Stimulated activated naive B cell treated with anti-CD40 and anti-IgM and Interleukin-4, amounts not matched to agents 10 μg/mL and 1 μg/mL and 100 μg/mL, for 72 hours (primary cell): ENCODE results near the gene MYPN.

ENCODE experiments used
- ATAC-seq, 2 donors: fragments of 150-1000 bp; cut with Tn5 transposase; replicated peaks; 2 replicates each; pipeline ENCODE4 v1.10.0; 2021; ENCODE audit warnings: moderate library complexity in 1 of 2
- DNase-seq: peaks from one replicate; pipeline ENCODE4 v3.0.0; 2021
- H3K27ac Mint-ChIP-seq: one replicate; pipeline ENCODE4 v1.8.0; 2022; ENCODE audit warnings: mild to moderate bottlenecking, mixed read lengths
- H3K27me3 Mint-ChIP-seq, 2 donors: one replicate each; pipeline ENCODE4 v1.8.0; 2022; ENCODE audit warnings: mixed read lengths in 2 of 2
- H3K36me3 Mint-ChIP-seq, 2 donors: one replicate each; pipeline ENCODE4 v1.8.0; 2022; ENCODE audit warnings: mixed read lengths in 2 of 2, mild to moderate bottlenecking in 1 of 2
- H3K4me1 Mint-ChIP-seq, 2 donors: one replicate each; pipeline ENCODE4 v1.8.0; 2022; ENCODE audit warnings: mixed read lengths in 2 of 2, mild to moderate bottlenecking in 1 of 2
- H3K4me3 Mint-ChIP-seq, 2 donors: one replicate each; pipeline ENCODE4 v1.8.0; 2022; ENCODE audit warnings: mild to moderate bottlenecking in 2 of 2, mixed read lengths in 2 of 2, moderate library complexity in 1 of 2
- H3K9me3 Mint-ChIP-seq, 2 donors: one replicate each; pipeline ENCODE4 v1.8.0; 2022; ENCODE audit warnings: mixed read lengths in 2 of 2, mild to moderate bottlenecking in 1 of 2

Gene MYPN

DNA sequence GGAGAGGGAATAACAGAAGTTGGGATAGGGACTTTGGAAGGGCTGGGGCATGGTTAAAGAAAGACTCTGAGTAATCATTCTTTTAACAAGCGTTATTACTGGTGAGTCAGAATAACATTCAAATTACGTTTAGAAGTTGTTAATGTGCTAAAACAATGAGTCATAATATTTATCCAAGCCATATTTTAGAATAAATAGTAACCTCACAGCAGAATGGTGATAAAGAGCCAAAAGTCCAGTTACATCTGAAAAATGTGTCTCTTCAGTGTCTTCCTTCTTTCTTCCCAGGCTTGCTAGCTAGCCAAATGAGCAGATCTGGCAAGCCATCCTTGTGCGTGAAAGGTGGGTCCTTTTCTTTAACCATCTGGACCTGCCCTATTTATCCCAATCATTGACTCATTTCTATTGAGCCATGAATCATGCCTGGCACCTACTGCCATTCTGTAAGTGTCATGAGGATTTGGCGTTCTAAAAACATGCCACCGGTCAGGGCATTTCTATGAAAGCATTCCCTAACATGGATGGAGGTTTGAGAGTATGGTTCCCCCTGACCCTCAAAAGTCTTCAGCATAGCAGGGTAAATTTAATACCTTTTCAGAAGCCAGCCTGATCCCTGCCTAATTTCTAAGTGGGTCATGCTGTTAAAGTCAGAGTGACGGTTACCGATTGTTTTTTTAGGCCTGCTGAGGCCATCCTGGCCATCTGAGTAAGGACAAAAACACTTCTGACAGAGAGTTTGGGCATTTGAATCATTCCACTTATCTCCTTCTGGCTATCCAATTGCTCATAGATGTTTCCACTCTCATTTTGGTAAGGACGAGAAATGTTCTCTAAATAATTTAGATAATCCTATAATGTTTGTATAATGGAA is 26.9 kb downstream of the MYPN start:
- peaks cover 7 to 21% of the 10 kb centered on the region in 2 donors for H3K27me3 Mint-ChIP-seq
- H3K36me3 Mint-ChIP-seq = no peaks in the 10 kb centered on the region
- no peak overlapping the region for H3K27ac Mint-ChIP-seq
- H3K4me3 Mint-ChIP-seq = no peak overlapping the region
- H3K4me1 Mint-ChIP-seq = no peaks in the 10 kb centered on the region
- DNase-seq = no peak
- ATAC-seq = no peak
- H3K9me3 Mint-ChIP-seq = no peaks in the 10 kb centered on the region

- Mint-ChIP-seq H3K27ac (no peak overlapping the region), H3K4me3 (no peak overlapping the region), H3K9me3 (no peaks in the 10 kb centered on the region), H3K4me1 (no peaks in the 10 kb centered on the region), H3K27me3 (peaks cover 7 to 21% of the 10 kb centered on the region in 2 donors), H3K36me3 (no peaks in the 10 kb centered on the region)
- ATAC-seq (no peak), DNase-seq (no peak)
These were observed 27.9 kb downstream of the MYPN start for GRCh38 chr10:68137171-68137570.

- Mint-ChIP-seq H3K27me3 (peaks cover 7 to 14% of the 10 kb centered on the region in 2 donors), H3K4me1 (no peaks in the 10 kb centered on the region), H3K4me3 (no peak overlapping the region), H3K9me3 (no peaks in the 10 kb centered on the region), H3K27ac (no peak overlapping the region), H3K36me3 (no peaks in the 10 kb centered on the region)
- DNase-seq = no peak
- ATAC-seq = no peak
These were observed 29.2 kb downstream of the MYPN start for GRCh38 chr10:68138526-68138925.

DNA sequence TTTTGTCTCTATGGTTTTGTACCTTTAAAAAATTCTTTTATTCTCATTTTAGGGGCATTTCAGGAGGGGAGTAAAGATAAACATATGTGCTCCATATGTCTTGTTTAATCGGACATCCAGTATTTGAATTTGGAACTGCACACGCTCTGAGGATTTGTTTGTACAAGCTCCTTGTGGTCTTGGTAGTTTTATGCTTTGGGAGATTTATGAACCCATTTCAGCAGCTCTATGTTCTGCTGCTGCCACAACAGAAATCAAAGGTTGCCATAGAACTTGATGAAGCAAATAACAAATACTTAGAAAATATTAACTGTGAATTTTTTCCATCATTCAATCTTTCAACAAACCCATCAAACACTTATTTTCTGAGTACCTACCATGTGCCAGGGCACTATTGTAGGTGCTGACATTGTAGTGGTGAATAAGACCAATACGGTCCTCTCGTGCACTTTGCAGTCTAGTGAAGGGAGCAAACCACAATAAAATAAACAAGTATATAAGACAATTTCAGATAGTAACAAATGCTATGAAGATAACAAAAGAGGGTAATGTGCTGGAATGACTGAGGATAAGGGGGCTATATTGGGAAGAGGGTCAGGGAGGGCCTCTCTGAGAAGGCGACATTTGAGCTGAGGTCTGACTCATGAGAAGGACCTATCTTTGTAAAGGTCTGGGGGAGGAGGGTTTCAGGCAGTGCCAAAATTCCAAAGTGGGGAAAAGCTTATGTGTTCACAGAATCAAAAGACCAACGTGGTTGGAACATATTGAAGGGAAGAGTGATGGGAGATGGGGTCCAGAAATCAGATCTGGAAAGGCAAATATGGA is 30.4 kb downstream of the MYPN start:
- no peak overlapping the region for H3K4me3 Mint-ChIP-seq
- no peaks in the 10 kb centered on the region for H3K9me3 Mint-ChIP-seq
- H3K4me1 Mint-ChIP-seq = no peaks in the 10 kb centered on the region
- no peaks in the 10 kb centered on the region for H3K36me3 Mint-ChIP-seq
- H3K27me3 Mint-ChIP-seq = peaks cover 7 to 10% of the 10 kb centered on the region in 2 donors
- H3K27ac Mint-ChIP-seq = no peak overlapping the region
- no peak for ATAC-seq
- no peak for DNase-seq

DNA sequence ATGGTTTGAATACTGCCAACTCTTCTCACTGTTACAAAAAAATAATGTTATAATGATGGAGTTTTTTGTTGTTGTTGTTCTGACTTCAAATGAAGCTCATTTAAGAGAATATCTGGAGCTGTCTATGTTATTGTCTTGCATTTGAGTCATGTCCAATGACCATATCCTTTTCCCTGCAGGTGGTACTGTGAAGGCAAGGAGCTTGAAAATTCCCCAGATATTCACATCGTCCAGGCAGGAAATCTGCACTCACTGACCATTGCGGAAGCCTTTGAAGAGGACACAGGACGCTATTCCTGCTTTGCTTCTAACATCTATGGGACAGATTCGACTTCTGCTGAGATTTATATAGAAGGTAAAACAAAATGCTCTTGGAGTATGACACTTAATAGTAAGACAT is 33.5 kb downstream of the MYPN start:
- no peak overlapping the region for H3K4me3 Mint-ChIP-seq
- ATAC-seq (no peak), DNase-seq (no peak)
- H3K36me3 Mint-ChIP-seq = no peaks in the 10 kb centered on the region
- H3K27me3 Mint-ChIP-seq = peaks cover 7 to 21% of the 10 kb centered on the region in 2 donors
- H3K9me3 Mint-ChIP-seq = no peaks in the 10 kb centered on the region
- H3K4me1 Mint-ChIP-seq = no peaks in the 10 kb centered on the region
- no peak overlapping the region for H3K27ac Mint-ChIP-seq

- Mint-ChIP-seq H3K9me3 (no peaks in the 10 kb centered on the region), H3K27ac (no peak overlapping the region), H3K27me3 (peaks cover 4 to 21% of the 10 kb centered on the region in 2 donors), H3K4me3 (no peak overlapping the region), H3K36me3 (no peaks in the 10 kb centered on the region), H3K4me1 (no peaks in the 10 kb centered on the region)
- DNase-seq (no peak), ATAC-seq (no peak)
These were observed 35.4 kb downstream of the MYPN start for GRCh38 chr10:68144709-68145108.

GRCh38 chr10:68145705-68146104 is 36.4 kb downstream of the MYPN start:
- H3K27ac Mint-ChIP-seq = no peak overlapping the region
- peaks cover 0 to 11% of the 10 kb centered on the region in 2 donors for H3K27me3 Mint-ChIP-seq

DNA sequence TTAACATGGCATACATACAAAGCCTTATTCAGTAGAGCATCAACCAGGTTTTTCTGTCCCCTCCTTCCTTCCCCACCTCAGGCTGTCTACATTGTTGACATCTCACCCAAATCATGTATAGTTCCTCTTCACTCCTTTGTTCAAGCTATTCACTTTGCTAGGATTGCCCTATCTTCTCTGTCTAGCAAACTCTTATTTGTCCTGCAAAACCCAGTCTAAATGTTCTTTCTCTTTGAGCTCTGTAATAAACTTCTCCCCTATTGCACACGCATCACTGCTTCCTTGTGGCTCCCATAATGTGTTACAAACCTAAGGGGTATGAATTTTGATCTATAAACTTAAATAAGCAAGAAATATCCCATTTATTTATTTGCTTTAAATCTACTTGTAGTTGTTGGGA is 36.8 kb downstream of the MYPN start:
- H3K36me3 Mint-ChIP-seq = no peaks in the 10 kb centered on the region
- ATAC-seq (no peak), DNase-seq (no peak)
- H3K4me1 Mint-ChIP-seq = no peaks in the 10 kb centered on the region
- peaks cover 0 to 11% of the 10 kb centered on the region in 2 donors for H3K27me3 Mint-ChIP-seq
- no peak overlapping the region for H3K4me3 Mint-ChIP-seq
- no peaks in the 10 kb centered on the region for H3K9me3 Mint-ChIP-seq
- no peak overlapping the region for H3K27ac Mint-ChIP-seq

More at GRCh38 chr10:68145705-68146104, 36.4 kb downstream of the MYPN start:
- ATAC-seq = no peak
- no peaks in the 10 kb centered on the region for H3K4me1 Mint-ChIP-seq
- H3K9me3 Mint-ChIP-seq = no peaks in the 10 kb centered on the region
- no peaks in the 10 kb centered on the region for H3K36me3 Mint-ChIP-seq
- no peak for DNase-seq
- H3K4me3 Mint-ChIP-seq = no peak overlapping the region

DNA sequence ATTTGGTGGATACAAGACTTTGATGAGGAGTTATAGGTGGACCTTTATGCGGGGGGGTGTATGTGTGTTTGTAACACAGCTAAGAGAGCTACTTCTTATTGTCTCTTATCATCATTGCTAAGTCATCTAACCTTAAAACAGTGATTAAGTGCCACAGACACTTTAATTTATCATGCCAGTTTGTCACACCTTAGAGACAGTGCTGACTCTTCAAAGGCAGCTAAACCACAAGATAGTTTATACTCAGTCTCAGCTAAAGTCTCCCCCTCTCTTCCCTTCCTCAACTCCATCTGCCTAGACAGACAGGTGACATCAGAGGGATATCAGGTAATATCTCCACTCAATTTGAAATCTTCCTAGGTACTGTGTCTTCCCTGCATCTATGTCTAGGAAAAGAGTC is 42.2 kb downstream of the MYPN start:
- Mint-ChIP-seq H3K9me3 (no peaks in the 10 kb centered on the region), H3K27me3 (peaks cover 0 to 6% of the 10 kb centered on the region in 2 donors), H3K36me3 (no peaks in the 10 kb centered on the region), H3K4me3 (no peak overlapping the region), H3K4me1 (no peaks in the 10 kb centered on the region), H3K27ac (no peak overlapping the region)
- no peak for DNase-seq
- no peak for ATAC-seq

DNA sequence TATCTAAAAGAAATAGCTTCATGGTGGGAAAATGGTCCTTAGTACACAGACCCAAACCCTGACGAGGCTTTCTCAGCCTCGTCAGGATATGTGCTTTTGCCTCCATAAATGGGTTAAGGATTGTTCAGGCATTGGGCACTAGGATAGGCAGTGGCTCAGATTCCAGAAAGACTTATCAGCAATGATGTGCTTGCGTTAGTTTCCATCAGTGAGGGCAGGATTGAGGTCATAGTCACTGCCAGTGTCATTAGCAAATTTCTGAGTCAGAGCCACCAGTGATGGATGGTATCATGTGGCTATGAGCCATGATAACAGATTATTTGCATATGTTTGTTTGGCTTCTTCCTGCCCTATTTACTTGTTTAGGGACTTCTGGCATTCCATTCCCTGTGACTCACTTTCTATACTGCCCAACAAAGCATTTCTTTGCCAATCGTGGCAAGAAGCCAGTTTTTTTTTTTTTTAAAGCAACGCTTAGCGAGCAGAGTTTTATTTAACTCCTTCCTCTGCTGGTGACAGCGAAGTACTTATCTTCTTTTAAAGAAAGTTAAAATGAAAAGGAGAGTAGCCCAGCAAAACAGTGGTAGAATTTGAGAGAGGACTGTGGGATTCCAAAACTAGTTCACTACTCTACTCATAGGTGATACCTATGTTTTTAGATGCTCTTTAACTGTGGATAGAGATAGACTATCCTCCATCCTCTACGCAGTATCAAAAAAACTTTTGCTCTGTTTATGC is 44.4 kb downstream of the MYPN start:
- H3K27ac Mint-ChIP-seq = no peak overlapping the region
- ATAC-seq = no peak

DNA sequence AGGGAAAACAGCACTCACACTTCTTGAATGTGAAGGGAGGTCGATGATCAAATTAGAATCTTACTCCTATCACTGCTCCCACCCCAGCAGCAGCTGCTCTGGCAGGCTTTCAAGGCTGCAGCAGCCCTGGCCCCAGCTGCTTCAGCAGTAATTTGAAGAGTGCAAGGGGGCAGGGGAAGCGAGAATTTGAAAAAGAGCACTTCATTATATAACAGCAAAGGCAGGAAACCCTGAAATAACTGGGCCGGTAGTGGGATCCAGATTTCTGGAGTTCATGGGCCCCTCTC is 44.9 kb downstream of the MYPN start:
- Mint-ChIP-seq H3K36me3 (no peaks in the 10 kb centered on the region), H3K9me3 (no peaks in the 10 kb centered on the region), H3K4me3 (no peak overlapping the region), H3K27me3 (no peaks in the 10 kb centered on the region), H3K27ac (peak overlapping the region; percentile 25), H3K4me1 (no peaks in the 10 kb centered on the region)
- no peak for ATAC-seq
- DNase-seq = no peak

More for the DNA sequence above, 44.4 kb downstream of the MYPN start:
- H3K4me1 Mint-ChIP-seq = no peaks in the 10 kb centered on the region
- no peaks in the 10 kb centered on the region for H3K9me3 Mint-ChIP-seq
- no peaks in the 10 kb centered on the region for H3K27me3 Mint-ChIP-seq
- no peak for DNase-seq
- H3K4me3 Mint-ChIP-seq = no peak overlapping the region
- H3K36me3 Mint-ChIP-seq = no peaks in the 10 kb centered on the region

- no peaks in the 10 kb centered on the region for H3K27me3 Mint-ChIP-seq
- H3K36me3 Mint-ChIP-seq = no peaks in the 10 kb centered on the region
- H3K9me3 Mint-ChIP-seq = no peaks in the 10 kb centered on the region
These were observed 46.4 kb downstream of the MYPN start for GRCh38 chr10:68155615-68156210.

DNA sequence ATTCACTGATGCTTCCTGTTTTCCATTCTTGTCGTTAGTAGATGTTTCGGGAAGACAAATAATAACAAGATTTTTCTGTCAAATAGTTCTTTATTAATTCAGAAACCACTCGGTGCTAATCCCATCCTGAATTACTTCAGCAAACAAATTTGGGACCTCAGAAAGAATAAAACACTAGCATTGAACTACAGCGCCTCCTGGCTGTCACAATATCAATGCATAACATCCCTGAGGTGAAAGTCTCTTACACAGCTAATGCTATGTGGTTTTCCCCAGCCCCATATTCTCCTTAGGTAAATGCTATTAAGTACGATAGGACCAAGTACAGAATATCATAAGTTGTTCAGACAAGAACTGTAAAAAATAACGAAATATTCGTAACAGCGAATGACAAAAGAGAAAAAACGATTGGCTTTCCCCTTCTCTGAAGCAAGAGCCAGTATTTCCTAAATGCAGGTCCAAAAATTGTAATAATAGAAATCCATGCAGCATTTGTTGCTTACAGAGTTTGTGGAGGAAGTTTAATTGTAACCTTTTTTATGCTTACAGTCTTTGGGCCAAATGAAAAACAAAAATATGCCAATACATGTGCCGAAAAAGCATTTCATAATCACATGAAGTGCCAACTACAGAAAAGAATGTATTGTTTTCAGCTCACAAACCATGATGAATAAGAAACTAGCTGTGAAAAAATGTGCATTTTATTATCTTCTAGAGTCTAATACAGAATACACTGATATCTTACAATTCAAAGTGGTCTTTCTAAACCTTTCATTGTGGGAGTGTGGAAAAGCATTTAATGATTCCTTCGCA is 47.3 kb downstream of the MYPN start:
- ATAC-seq (peak; percentile 63 to 76), DNase-seq (peak; percentile 23)
- Mint-ChIP-seq H3K27ac (no peak overlapping the region), H3K4me1 (no peaks in the 10 kb centered on the region), H3K4me3 (no peak overlapping the region), H3K36me3 (no peaks in the 10 kb centered on the region), H3K27me3 (no peaks in the 10 kb centered on the region), H3K9me3 (no peaks in the 10 kb centered on the region)

More at GRCh38 chr10:68155615-68156210, 46.4 kb downstream of the MYPN start:
- no peaks in the 10 kb centered on the region for H3K4me1 Mint-ChIP-seq
- no peak overlapping the region for H3K27ac Mint-ChIP-seq
- no peak overlapping the region for H3K4me3 Mint-ChIP-seq
- no peak for ATAC-seq
- no peak for DNase-seq
